CD4-positive, alpha-beta T cell treated with Interleukin-6 at 100 ng/mL for 8 hours (primary cell): ENCODE data around the gene DLAT.
"Not testable (repeated sequence)": the region's sequence is repeated elsewhere in the genome, so short reads cannot be mapped to it uniquely, and the experiment has no call there.

Experiments used
- DNase-seq: peaks from one replicate; pipeline ENCODE4 v3.0.0-alpha.2; 2020; ENCODE audit warnings: mixed read lengths, low spot score

DLAT gene

DNA sequence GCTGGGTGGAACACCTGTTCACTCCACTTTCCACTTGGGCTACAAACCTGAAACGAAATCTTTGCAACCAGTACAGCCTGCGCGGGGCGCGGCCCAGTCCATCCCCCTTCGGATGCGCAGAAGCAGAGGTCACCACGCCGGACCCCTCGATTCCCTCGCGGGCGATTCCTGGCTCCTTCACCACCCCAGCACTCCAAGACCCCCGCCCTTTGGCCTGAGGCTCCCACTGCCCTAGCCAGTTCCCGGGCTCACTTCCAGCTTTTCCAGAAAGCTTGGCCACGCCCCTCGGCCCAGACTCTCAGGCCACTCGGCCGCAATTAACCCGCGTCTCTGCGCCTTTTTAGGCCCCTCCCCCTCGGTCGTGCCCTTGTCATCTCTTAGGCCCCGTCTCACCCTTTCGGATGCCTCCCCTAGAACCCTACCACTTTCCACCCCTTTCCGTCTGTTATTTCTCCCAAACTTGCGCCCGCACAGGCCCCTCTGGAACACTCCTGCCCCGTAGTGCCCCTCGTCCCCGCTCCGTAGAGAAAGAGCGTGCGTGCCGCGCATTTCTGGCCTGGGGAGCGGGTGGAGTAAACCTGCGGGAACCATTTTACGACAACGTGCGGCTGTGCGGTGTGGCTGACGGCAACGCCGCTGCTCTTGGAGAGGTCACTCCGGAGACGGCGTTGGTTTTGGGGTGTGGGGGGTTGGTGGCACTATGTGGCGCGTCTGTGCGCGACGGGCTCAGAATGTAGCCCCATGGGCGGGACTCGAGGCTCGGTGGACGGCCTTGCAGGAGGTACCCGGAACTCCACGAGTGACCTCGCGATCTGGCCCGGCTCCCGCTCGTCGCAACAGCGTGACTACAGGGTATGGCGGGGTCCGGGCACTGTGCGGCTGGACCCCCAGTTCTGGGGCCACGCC is at the start of gene DLAT:
Gene DLAT, plus strand, starts transcription at position 636 of the 906 bp plus-strand sequence. Its CDS starts 65 bp downstream, at position 701.
- DNase-seq = peak; percentile 79

DNA sequence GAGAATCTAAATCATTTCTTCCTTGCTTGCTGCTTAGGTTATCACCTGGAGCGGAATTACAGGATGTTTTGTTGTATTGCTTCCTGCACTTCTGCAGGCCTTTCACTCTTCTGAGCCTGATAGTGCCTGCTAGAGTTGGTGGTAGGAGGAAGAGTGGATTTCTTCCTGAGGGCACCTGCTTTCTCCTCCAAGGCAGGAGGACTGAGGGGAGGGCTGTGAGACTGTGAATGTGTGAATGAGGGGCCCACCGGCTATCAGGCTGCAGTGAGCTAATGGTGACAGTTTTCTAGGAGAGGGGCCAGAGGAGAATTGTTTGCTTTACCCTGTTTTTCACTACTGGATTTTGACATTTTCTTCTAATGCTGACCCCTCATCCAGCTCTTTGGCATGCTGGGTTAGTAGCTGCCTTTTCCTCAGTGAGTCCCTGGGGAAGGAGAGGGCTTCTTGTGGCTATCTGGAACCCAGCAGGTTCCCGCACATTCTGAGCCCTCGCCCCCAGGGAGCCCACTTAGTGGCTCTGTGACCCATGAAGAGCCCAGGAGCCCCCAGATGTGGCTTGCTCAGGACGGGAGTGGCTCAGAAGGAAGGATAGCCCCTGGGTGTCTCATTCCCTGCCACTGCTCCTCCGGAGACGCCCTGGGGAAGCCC is 49.0 kb upstream of the DLAT start:
- no peak for DNase-seq

DNA sequence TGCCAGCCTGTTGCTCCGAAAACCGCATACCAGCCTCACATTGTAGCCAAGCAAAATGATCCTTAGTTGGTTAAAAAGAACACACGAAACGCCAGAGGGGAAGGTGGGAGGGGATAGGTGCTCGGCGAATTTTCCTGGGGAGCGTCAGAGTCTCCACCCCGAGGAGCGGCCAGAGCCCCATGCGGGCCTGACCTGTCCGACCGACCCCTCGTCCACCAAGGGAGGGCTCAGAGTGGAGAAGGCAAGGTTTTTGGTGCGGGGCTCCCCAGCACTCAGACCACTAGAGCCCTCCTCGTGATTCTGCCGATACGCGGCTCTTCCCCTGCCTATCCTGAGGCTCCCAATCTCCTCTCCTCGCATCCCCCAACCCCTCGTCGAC is 48.5 kb upstream of the DLAT start:
- DNase-seq = no peak

DNA sequence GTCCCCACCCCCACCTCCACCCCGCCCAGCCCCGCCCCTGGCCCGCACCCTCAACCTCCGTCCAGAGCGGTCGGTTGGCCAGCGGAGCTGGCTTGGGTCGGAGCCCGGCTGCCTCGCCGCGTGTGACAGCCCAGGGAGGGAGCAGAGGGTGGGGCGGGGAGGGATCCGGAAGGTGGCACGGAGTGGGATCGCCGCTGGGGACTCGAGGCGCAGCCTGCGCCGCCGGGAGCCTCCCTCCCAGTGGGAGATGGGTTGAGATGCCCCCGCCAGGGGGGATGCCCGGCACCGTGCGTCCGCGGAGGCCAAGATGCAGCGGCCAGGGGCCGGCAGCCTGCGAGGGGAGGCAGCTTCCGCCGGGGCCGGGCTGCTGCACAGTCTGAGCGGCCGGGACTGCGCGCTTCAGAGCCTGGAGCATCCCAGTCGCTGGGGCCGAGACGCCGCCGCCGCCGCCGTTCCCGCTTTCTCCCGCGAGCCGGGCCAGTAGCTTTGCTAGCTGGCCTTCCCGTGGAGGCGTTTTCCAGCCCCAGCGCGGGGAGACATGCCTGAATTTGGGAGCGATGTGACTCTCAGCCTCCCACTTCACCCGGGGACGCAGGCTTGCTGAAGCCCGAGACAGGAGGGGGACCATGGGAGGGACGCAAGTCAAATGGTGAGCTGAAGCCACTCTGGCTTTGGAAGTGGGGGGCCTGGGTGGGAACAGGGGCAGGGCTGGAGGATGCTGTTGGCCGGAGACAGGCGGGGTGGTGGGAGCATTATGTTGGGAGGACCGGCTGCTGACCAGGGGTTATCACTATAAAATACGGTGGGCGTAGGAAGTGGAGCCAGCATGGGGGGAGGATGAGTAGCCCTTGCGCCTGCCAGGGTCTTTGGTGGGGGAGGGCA is 47.8 kb upstream of the DLAT start:
- DNase-seq = no peak

DNA sequence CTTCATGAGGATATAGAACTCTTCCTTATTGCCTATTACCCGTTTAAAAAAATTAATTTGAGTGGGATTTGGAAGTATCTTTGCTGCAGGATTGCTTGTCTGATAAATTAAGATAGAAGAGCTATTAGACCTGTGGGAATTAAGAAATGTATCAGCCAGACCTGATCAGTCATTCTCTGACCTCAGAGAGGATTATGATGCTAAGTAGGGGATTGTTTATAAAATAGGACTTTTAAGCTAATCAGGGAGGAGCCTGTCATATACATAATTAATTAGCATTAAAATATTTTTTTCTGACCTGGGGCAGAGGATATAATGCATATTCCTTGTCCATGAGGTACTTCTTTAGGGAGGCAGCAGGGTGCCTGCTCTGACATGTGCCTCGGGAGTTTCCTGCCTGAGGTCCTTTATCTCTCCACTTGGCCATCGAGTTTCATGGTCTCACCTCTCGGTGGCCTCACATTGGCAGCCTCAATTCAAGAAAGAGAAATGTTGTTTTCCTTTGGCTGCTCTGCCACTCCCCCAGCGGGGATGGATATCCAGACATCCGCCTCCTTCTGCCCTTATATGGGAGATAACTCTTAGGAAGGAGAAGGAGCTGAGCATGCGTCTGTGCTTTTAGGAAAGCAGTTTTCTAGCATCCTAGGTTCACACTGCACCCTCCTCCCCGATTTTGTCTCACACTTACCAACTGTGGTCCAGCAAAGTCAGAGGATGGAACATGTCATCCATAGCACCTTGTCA is 47.0 kb upstream of the DLAT start:
- DNase-seq = no peak

DNA sequence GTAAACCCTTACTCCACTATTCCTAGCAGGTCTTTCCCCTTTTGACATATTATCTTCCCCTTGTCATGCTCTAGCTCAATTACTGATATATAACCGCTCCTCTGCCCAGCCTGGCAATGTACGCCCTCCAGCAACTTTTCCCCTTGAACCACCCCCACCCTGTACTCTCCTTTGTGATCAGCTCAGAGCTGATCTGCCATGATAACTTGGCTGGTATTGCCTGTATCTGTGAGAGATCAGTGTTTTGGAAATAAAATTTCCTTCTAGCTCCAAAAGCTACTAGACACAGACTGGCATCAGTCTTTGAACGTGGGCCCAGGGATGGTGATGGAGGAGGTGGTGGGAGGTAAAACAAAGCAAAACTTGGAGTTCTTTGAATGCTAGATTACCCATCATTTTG is 45.1 kb upstream of the DLAT start:
- no peak for DNase-seq

DNA sequence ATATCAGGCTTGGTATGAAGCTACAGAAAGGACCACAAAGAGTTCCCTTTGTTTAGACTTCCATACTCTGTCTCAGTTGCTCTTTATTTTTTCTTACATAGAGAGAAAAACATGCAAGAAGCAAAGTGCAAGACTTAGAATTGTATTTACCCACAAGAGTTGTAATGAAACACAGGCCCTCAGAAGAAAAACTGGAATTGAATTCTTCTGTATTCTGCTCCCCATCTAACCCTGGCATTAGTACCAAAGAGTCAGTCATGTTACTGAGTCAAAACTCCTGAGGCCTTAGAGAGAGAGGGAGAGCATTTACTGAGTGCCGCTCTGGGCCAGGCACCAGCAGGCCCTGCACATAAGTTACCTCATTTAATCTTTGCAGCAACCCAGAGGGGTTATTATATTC is 43.9 kb upstream of the DLAT start:
- no peak for DNase-seq

DNA sequence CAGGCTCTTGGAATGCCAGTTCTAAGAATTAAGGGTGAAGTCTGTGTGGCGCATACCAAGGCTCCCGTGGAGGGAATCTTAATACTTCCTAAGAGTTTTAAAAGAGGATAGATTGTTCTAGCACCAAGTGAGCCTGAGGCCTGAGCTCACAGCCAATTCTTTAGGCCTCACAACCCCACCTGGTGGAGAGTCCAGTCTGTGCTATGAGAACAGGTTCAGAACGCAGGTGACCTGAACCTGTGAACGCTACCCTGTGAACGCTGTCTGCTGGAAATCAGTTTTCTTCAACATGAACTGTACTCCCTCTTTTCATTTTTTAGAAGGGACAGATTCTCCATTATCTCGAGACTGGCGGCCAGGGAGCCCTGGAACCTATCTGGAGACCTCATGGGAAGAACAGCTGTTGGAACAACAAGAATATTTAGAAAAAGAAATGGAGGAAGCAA is 43.2 kb upstream of the DLAT start:
- peak; percentile 50 for DNase-seq

DNA sequence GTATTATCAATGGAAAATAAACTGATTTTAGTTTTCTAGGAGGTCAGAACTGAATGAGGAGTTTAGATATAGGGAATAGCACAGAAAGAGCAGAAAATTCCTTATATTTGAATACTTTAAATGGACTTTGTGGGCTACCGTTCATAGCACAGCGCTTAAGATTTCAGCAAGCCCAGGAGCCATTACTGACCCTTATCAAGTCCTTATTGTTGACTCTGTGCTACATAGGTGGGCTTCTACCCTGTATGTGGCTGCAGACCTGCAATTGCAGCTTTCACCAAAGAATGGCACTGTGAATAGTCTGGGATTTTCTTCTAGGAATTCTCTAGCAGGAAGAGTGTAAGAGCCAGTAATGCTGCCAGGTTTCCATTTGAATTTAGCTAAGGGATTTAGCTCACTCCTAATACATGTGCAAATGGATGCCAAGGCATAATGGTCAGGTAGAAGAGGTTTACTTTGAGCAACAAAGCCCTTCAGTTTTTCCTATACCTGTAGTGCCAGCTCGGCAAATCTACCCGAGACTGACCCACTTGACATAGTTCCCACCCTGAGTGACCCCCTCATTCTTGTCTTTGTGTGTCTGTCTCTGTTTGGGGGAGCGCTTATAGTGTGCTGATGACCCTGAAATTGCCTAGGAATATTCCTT is 42.5 kb upstream of the DLAT start:
- no peak for DNase-seq

DNA sequence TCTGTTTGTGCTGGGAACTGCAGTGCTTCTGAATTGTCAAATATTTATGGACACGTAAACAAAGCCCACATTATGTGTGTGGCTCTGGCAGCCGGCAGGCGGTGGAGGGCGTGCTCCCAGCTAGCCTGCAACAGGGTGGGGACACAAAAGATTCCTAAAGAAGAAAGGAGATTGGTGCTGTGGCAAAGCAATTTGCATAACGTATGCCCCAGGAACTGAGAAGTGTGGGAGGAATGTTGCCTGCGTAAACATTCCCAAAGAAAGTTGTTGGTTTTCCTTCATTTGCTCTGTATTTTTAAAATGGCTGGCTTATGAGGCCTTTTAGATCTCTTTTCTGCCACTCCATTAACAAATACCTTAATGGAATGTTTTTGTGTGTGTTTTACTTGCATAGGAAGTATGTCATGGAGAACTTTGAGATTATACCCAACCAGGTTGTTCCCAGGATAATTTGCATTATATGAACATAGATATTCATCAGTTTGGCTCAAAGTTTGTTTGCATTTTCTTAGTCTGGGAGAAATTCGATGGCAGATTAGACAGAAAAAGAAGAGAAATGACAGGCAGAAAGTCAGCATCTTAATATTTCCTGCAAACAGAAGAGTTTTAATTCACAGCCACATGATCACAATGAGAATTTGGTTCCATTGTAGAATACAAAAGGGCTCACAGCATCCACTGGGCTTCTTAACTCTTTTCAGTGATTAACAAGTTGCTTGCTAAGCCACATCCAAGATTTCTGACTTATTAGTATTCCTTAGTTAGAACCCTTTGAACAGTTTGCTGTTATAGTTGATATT is 41.8 kb upstream of the DLAT start:
- DNase-seq = no peak

DNA sequence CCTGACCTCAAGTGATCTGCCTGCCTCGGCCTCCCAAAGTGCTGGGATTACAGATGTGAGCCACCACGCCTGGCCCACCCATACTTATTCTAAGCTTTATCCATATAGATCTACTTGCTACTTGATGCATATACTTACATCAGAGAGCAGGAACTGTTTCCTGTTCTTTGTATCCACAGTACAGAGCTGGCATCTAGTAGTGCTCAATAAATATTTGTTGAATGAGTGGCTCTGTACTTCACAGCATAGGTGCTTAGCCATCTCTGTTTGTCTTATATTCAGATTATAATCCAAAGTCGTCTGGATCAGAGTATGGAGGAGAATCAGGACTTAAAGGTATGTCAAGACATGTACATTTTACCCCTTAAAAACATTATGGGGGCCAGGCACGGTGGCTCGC is 38.6 kb upstream of the DLAT start:
- no peak for DNase-seq

DNA sequence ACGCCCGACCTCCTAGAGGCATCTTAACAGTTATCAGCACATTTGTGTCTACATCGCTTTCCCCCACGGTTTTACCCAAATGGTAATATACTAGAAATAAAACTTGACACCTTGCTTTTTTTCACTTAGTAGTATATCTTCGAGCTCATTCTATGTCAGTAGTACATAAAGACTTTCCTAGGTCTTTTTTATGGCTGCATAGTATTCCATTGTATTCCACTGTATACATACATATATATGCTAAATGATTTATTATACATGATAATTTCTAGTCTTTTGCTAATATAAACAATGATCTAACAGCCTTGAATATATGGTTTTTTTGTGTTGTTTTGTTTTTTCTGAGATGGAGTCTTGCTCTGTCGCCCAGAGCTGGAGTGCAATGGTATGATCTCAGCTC is 34.8 kb upstream of the DLAT start:
- no peak for DNase-seq

DNA sequence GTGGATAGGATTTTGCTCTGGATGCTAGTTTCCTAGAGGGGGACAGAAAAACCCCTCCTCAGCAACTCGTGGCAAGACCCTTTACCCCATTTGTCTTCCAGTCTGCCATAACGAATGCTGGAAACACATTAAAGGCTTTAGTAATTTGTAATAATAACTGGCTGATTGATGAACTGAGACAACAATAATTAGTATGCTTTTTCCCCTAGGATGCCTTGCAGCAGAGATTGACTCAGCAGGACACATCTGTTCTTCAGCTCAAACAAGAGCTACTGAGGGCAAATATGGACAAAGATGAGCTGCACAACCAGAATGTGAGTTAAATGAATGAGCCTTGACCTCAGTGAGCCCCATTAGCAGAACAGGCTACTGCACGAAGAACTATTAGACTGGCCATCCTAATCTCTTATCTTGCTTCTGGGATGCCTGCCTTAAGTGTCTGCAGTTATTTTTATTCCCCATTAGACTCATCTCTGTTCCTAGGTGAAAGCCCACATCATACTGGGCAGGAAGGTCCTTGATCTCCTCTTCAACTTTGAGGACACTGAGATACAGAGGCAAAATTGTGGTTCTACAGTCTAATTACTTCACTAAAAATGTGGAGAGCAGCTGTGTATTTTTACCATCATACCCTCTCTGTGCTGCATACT is 32.9 kb upstream of the DLAT start:
- DNase-seq = no peak

DNA sequence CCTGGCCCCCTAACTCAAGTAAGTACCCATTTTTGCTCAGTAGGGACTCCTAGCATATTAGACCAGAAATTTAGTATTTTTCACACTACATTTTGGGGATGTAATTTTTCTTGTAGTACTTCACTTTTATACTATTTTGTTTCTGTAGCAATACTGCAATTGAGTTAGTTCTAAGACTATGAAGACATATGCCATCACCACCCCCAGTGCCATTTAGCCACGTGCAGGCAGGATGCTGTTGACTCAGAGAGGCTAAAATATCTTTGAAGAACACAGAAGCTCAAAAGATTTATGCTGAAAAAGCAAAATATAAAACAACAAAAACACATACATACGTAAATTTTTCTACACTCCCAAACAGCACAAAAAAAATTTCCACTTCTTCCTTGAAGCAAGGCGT is 29.1 kb upstream of the DLAT start:
- DNase-seq = no peak

DNA sequence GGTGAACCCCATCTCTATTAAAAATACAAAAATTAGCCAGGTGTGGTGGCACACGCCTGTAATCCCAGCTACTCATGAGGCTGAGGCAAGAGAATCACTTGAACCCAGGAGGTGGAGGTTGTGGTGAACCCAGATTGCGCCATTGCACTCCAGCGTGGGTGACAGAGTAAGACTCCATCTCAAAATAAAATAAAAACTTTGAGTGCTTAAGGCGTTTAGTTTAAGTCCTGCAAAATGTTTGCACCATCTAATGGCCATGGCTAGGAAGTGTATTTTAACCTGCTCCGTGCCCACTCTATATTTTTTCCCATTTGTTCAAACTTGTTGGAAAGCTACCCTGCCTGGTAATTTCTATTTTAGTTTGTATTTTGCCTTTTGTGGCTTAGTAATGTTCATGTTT is 28.5 kb upstream of the DLAT start:
- DNase-seq = not testable (repeated sequence)

DNA sequence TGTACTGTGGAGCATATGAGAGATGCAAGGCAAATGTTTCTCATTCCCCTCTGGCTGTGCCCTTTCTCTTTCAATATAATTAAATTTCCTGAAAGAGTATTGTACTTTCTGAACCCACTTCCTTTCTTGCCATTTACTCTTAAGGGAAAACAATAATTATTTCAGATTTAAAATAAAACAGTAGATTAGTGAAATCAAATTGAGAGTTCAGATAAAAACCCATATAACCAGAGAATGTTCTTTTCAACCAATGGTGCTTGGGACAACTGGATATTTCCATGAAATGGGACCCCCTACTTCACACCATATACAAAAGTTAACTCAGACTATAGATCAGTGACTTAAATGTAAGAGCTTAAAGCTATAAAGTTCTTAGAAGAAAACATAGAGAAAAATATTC is 26.1 kb upstream of the DLAT start:
- DNase-seq = no peak

DNA sequence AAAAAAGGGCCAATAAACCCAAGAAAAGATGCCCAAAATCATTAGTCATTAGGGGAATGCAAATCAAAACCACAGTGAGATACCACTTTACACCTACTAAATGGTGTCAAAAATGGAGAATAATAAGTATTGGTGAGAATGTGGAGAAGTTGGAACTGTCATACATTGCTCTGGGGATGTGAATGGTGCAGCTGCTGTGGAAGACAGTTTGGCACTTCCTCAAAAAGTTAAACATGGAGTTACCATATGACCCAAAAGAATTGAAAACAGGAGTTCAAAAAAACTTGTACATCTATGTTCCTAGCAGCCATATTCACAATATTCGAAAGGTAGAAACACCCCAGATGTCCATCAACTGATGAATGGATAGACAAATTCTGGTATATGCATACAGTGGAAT is 24.5 kb upstream of the DLAT start:
- no peak for DNase-seq

DNA sequence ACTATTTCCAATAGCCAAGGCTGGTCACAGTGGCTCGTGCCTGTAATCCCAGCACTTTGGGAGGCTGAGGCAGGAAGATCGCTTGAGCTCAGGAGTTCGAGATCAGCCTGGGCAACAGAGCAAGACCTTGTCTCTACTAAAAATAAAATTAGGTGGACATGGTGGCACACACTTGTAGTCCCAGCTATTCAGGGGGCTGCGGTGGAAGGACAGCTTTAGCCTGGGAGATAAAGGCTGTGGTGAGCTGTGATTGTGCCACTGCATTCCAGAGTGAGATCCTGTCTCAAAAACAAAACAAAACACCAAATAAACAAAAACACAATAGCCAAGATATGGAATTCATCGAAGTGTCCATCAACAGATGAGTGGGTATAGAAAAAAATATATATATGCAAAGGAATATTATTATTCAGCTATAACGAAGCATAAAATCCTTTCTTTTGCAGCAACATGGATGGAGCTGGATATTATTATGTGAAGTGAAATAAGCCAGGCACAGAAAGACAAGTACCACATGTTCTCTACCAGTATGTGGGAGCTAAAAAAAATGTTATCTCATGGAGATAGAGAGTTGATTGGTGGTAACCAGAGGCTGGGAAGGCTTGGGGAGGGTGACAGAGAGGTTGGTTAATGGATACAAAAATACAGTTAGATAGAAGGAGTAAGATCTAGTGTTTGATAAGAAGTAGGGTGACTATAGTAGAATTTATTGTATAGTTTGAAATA is 22.6 kb upstream of the DLAT start:
- DNase-seq = no peak

DNA sequence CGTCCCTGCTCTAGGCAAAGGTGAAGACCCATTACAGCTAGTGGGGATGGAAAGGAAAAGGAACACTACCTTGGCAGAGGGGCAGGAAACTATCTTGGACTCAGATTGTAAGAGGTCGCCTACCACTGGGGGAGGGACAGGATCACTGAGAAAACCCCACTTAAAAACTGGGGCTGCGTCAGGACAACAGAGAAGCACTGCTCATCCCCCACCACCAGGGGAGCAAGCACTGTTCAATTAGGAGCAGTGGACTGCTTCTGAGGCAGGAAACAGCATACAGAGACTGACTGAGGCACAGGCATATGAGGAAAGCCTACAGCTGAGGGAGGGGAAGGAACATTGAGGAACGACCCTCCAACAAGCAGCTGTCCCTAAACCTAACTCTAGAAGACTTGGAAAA is 20.8 kb upstream of the DLAT start:
- no peak for DNase-seq
